GM12873 (cell line): Measurements from ENCODE around the gene PRR23E.

Source experiments
- TF ChIP-seq, protein P1 (sequence below): IDR thresholded peaks from 2 replicates; pipeline ENCODE4 v1.5.1; 2012; ENCODE audit warnings: low read depth, mild to moderate bottlenecking, moderate library complexity, low read length, control low read depth; ENCODE audit not compliant: insufficient read depth; ENCODE audit errors: missing control alignments

PRR23E gene

DNA sequence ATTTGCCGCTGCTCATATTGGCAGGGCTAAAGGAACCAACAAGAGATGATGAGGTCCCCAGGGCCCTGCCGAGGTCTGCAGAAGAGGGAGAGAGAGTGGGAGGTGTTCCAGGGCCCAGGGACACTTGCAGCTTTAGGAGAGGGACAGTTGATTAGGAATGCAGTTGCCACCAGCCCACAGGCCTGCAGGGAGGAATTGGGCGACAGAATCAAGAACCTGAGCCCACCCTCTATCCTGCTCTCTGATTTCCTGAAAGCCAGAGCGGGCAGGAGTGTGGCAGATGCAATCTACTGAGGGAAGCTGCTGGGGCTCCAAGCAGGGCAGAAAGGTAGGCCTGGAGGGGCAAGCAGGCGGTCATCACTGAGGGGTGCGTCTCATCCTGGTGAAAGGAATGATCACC, 12.1 kb upstream of the PRR23E start:
- TF ChIP-seq, protein P1, sequence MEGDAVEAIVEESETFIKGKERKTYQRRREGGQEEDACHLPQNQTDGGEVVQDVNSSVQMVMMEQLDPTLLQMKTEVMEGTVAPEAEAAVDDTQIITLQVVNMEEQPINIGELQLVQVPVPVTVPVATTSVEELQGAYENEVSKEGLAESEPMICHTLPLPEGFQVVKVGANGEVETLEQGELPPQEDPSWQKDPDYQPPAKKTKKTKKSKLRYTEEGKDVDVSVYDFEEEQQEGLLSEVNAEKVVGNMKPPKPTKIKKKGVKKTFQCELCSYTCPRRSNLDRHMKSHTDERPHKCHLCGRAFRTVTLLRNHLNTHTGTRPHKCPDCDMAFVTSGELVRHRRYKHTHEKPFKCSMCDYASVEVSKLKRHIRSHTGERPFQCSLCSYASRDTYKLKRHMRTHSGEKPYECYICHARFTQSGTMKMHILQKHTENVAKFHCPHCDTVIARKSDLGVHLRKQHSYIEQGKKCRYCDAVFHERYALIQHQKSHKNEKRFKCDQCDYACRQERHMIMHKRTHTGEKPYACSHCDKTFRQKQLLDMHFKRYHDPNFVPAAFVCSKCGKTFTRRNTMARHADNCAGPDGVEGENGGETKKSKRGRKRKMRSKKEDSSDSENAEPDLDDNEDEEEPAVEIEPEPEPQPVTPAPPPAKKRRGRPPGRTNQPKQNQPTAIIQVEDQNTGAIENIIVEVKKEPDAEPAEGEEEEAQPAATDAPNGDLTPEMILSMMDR: no peak

DNA sequence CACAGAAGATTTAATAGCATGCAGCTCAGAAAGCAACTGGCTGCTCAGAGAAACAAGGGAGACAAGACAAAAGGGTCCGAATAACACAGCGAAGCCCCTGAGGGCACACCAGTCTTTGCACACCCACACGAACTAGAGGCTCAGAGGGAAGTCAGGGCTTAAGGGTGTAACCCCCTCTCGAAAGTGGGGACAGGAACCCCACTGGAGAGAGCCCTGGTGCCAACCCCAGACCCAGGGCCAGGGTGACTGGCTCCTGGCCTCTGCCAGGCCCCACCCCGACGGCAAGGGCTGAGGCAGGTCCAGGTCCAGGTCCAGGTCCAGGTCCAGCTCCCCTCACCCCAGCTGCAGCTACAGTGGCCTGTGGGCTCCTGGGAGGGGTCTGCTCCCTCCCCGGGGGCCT, 10.5 kb upstream of the PRR23E start:
- TF ChIP-seq, protein P1: no peak

DNA sequence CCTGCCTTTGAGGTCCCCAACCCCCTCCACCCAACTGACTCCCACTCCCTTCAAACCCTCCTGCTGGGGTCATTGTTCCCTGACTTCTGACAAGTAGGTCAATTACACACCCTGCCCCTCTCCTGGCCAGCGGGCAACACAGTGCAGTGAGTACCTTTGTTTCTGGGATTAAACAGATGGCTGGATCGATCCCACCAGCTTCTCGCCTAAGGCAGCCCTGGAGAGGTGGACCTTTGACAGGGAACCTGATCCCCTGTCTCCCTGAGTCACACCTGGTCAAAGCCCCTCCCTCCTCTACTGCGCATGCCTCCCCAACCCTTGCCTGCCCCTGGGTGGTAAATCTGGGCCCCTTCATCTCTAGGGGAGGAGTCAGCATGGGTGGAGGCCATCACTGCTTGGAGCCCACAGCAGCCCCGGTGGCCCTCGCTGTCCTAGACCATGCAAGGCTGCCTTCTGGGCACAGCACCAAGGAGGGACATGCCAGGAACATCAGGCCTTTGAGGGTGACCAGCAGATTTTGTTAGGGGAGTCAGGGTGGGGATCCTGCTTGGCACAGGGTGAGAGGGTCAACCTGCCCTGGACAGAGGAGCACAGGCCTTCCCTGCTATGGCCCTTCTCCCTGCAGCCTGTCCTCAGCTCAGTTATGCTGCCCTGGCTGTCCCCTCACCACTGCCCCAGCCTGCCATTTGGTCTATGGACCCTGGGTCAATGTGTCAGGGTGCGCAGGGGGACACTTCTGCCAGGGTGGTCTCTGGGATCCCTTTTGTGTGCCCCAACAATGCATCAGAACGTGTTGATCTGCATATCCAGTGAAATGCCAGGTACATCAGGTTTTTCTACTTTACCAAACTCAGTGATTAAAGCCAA, 9.8 kb upstream of the PRR23E start:
- TF ChIP-seq, protein P1: no peak

DNA sequence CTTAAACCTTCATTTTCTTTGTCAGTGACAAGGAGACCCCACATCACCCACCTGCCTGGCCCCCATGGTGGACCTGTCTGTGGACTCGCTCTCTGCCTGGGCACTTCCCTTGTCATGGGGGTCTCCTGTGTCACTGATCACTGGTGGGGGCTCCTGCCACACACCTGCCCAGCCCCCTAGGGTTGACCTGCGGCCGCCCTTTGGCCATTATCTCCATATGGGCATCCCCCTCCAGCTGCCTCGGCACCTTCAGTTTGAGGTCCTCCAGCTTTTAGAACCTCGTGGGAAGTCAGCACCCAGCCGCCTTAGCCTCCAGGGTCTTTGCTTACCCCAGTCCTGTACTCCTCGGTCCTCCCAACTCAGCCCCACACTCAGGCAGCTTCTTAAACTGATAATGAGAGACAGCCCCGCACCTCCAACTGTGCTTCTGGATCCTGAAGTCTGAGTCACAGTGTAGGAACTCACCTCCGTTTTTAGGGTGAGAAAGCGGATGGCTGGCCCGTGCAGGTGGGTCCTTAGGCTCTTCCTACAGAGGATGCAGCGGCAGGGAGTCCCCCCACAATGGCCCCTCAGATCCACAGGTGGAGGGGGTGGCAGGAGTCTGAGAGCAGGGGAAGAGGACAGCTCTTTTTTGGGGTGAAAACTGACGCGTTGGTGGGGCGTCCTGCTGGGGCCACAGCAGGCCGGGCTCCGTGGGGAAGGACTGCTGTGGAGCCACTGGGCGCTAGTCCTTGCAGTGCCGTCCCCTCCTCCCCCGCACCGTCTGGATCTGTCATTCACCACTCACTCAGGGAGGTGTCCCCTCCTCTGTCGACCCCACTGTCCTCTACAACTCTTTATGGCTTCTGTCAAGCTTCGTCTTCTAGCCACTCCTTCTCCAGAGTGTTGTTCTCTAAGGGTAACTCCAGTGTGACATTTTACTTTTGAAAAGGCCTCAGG, 8.7 kb upstream of the PRR23E start:
- TF ChIP-seq, protein P1: no peak

DNA sequence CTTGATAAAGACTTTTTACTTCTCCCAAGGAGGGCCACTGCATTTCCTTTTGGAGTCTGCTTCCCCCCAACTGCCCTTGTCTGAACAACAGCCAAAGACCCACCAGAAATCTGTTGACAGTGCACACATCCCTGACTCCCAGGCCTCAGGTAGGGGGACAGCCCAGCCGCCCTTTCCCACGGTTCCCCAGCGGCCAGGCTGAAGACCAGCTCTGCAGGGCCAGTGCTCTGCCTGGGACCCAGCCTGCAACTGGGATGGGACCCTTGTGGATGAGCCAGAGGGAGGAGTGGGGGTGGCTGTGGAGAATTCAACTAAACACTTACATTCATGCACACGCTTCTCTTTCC, 8.1 kb upstream of the PRR23E start:
- TF ChIP-seq, protein P1: no peak

DNA sequence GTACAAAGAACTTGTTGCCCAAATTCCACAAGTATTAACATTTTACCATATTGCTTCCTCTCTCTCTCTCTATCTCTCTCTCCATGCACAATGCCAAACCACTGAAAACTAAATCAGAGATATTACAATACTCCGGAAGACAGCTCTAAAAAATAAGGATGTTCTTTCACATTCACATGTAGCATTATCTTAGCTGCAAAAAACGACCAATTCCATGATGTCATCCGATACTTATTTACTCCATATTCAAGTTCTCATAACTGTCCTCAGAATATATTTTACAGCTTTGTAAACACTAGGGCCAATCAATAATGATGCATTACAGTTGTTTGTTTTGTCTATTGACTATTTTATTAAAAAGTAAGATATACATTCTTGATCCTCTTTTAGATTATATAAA, 7.7 kb upstream of the PRR23E start:
- TF ChIP-seq, protein P1: no peak
